ENCODE measurements around the gene ZNF213.
"Not testable (repeated sequence)": the region's sequence is repeated elsewhere in the genome, so short reads cannot be mapped to it uniquely, and the experiment has no call there.

Gene ZNF213

DNA sequence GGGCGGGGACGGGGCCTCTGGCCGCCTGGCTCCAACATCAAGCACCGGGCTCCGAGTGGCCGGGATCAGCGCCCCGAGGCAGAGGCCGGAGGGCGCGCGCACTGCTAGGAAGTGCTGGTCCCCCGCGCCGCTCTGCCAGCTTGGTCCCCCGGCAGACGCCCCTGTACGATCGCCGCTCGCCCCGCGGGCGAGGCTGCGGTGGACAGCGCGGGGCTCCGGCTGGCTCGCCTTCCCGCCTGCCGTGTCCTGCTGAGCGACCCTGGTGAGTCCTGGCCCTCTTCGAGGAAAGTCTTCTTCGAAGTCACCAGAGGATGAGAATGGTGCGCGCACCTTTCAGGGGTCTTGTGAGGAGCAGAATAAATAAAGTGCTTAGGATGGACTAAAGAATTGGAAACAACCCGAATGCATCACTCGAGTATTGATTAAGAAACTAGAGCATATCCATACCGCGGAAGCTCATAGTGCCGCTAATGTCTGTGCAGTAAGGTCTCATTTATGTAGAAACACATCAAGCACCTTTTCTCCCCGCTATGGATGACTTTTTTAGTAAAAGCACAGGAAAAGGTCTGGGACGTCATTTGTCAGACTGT lies 392 bp downstream of the ZNF213 start:
- no peak for TF ChIP-seq ZFX (IDR thresholded peaks at IDR 0.05; ENCODE audit: borderline replicate concordance)
- TF ChIP-seq, protein P1, sequence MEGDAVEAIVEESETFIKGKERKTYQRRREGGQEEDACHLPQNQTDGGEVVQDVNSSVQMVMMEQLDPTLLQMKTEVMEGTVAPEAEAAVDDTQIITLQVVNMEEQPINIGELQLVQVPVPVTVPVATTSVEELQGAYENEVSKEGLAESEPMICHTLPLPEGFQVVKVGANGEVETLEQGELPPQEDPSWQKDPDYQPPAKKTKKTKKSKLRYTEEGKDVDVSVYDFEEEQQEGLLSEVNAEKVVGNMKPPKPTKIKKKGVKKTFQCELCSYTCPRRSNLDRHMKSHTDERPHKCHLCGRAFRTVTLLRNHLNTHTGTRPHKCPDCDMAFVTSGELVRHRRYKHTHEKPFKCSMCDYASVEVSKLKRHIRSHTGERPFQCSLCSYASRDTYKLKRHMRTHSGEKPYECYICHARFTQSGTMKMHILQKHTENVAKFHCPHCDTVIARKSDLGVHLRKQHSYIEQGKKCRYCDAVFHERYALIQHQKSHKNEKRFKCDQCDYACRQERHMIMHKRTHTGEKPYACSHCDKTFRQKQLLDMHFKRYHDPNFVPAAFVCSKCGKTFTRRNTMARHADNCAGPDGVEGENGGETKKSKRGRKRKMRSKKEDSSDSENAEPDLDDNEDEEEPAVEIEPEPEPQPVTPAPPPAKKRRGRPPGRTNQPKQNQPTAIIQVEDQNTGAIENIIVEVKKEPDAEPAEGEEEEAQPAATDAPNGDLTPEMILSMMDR (IDR thresholded peaks at IDR 0.05): no peak
- H3K27ac ChIP-seq: peak overlapping the region; percentile 85

DNA sequence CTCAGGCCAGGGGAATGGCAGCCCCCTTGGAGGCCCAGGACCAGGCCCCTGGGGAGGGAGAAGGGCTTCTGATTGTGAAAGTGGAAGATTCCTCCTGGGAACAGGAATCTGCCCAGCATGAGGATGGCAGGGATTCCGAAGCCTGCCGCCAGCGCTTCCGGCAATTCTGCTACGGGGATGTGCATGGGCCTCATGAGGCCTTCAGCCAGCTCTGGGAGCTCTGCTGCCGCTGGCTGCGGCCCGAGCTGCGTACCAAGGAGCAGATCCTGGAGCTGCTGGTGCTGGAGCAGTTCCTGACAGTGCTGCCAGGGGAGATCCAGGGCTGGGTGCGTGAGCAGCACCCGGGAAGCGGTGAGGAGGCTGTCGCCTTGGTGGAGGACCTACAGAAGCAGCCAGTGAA lies 2.4 kb downstream of the ZNF213 start:
- TF ChIP-seq ZFX (IDR thresholded peaks at IDR 0.05; ENCODE audit: borderline replicate concordance): no peak
- TF ChIP-seq, protein P1 (IDR thresholded peaks at IDR 0.05): no peak
- H3K27ac ChIP-seq: no peak overlapping the region

DNA sequence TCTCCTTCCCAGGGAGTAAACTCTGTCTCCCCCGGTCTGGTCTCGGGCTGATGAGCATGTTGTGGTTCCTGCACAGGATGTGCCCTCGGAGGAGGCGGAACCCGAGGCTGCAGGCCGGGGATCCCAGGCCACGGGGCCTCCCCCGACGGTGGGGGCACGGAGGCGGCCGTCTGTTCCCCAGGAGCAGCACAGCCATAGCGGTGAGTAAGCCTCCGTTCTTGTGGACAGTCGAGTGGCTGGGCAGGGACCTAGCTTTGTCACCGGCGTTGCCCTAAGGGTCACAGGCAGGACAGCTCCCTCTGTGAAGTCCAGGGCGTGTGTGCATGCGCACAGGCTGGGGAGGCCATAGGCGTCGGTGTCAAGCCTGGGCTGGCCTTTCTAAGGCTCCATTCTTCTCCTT lies 3.5 kb downstream of the ZNF213 start:
- TF ChIP-seq, protein P1 (IDR thresholded peaks at IDR 0.05): no peak
- no peak for TF ChIP-seq ZFX (IDR thresholded peaks at IDR 0.05; ENCODE audit: borderline replicate concordance)
- no peak overlapping the region for H3K27ac ChIP-seq

DNA sequence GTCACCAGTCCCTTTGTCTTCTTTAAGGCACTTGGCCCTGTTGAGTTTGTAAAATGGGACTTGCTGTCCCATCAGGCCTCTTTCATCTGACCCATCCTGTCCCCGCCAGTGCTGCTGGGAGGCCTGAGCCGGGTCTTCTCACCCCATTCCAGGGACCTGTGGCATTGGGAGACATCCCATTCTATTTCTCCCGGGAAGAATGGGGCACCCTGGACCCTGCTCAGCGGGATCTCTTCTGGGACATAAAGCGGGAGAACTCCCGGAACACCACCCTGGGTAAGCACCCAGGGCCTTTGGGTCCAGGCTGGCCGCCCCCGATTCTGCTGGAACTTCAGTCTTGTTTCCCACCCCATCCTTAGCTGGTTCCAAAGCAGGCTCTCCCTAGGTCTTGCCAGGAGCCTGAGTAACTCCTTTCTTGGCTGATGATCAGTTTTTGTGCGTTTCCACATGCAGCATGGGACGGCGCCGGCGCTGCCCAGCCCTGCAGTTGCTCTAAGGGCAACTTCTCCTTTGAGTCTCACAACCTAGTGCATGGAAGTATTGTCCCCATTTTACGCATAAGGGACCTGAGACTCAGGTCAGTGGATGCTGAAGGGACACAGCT lies 4.1 kb downstream of the ZNF213 start:
- no peak for TF ChIP-seq ZFX (IDR thresholded peaks at IDR 0.05; ENCODE audit: borderline replicate concordance)
- TF ChIP-seq, protein P1 (IDR thresholded peaks at IDR 0.05): no peak
- no peak overlapping the region for H3K27ac ChIP-seq

DNA sequence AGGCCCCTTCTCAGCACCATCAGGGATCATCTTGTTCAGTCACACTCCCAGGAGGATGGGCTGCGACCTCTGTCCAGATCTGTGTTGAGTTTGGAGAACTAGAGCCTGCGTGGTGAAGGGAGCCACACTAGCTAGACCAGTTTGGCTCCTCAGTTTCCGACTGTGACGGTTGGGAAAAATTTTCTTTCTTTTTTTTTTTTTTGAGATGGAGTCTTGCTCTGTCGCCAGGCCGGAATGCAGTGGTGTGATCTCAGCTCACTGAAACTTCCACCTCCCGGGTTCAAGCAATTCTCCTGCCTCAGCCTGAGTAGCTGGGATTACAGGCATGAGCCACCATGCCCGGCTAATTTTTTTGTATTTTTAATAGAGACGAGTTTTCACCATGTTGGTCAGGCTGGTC lies 4.7 kb downstream of the ZNF213 start:
- not testable (repeated sequence) for H3K27ac ChIP-seq

DNA sequence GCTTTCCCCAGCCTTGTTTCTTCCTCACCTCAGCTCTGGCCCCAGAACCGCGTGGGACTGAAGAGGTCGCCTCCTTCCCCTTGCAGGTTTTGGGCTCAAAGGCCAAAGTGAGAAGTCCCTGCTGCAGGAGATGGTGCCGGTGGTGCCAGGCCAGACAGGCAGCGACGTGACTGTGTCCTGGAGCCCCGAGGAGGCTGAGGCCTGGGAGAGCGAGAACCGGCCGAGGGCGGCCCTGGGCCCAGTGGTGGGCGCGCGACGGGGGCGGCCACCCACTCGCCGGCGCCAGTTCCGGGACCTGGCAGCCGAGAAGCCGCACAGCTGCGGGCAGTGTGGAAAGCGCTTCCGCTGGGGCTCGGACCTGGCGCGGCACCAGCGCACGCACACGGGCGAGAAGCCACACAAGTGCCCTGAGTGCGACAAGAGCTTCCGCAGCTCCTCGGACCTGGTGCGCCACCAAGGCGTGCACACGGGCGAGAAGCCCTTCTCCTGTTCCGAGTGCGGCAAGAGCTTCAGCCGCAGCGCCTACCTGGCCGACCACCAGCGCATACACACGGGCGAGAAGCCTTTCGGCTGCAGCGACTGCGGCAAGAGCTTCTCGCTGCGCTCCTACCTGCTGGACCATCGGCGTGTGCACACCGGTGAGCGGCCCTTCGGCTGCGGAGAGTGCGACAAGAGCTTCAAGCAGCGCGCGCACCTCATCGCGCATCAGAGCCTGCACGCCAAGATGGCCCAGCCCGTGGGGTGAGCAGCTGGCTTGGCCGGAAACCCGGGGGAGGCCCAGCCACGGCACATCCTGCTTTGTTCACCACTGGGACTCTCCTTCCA lies 6.0 kb downstream of the ZNF213 start:
- TF ChIP-seq, protein P1 (IDR thresholded peaks at IDR 0.05): no peak
- TF ChIP-seq ZFX (IDR thresholded peaks at IDR 0.05; ENCODE audit: borderline replicate concordance): no peak
- no peak overlapping the region for H3K27ac ChIP-seq

DNA sequence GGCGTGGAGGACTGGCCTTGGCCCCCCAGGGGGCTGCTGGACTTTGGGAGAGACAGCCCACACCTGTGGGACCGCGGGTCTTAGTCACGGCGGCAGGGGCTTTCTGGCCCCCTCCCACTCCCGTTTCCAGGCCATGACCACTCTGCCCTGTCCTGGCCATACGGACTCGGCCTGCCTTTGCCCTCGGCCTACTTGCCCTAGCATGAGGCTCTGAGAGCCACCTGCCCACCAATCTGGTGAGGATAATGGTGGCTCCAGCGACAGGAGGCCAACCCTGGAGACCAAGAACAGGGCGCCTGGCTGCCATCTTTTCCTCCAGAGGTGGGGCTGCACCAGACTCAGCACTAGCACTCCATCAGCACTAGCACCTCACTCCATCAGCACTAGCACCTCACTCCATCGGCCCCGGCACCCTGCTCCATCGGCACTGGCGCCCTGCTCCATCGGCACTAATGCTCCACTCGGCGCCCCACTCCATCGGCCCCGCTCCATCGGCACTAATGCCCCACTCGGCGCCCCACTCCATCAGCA lies 7.0 kb downstream of the ZNF213 start:
- no peak for TF ChIP-seq ZFX (IDR thresholded peaks at IDR 0.05; ENCODE audit: borderline replicate concordance)
- TF ChIP-seq, protein P1 (IDR thresholded peaks at IDR 0.05): no peak

More for the DNA sequence above, 7.0 kb downstream of the ZNF213 start:
- no peak overlapping the region for H3K27ac ChIP-seq

All from 22Rv1 (cell line).